Natural killer cell treated with Interleukin-12 subunit alpha and Interleukin-12 subunit beta and Interleukin-15 and Interleukin-18, amount 100 ng/mL, for 72 hours (primary cell): ENCODE measurements around the gene HOXA7. TPM values are rescaled to one million over a fixed set of nuclear protein-coding genes. Genes with fewer than 3 reads are reported as not detected.

Experiments
- ATAC-seq, 2 donors: fragments of 150-1000 bp; cut with Tn5 transposase in 1 of 2; sonication (Bioruptor Pico), chemical (Tn5 transposase) in 1 of 2; 2 replicates each; pipeline ENCODE4 v1.10.0; 2021
- DNase-seq: peaks from one replicate; pipeline ENCODE4 v3.0.0; 2022; ENCODE audit warnings: low spot score
- H3K27ac Mint-ChIP-seq, 2 donors: 1 replicate in 1 of 2; 2 replicates in 1 of 2; pipeline ENCODE4 v1.8.0; 2022; ENCODE audit warnings: mixed read lengths in 2 of 2, mild to moderate bottlenecking in 1 of 2, moderate library complexity in 1 of 2
- H3K27me3 Mint-ChIP-seq, 2 donors: 1 replicate in 1 of 2; 2 replicates in 1 of 2; pipeline ENCODE4 v1.8.0; 2022; ENCODE audit warnings: mixed read lengths in 2 of 2
- H3K36me3 Mint-ChIP-seq: one replicate; pipeline ENCODE4 v1.8.0; 2022; ENCODE audit warnings: mixed read lengths
- H3K4me1 Mint-ChIP-seq, 2 donors: 1 replicate in 1 of 2; 2 replicates in 1 of 2; pipeline ENCODE4 v1.8.0; 2022; ENCODE audit warnings: low read depth in 2 of 2, mixed read lengths in 2 of 2, mild to moderate bottlenecking in 1 of 2
- H3K4me3 Mint-ChIP-seq: one replicate; pipeline ENCODE4 v1.8.0; 2022; ENCODE audit warnings: mixed read lengths
- H3K9me3 Mint-ChIP-seq: 2 replicates; pipeline ENCODE4 v1.8.0; 2022; ENCODE audit warnings: mixed read lengths
- total RNA-seq, 2 donors: library from RNA; stranded (reverse); gene quantifications; one replicate each; pipeline ENCODE4 v1.2.3, GENCODE V29; 2022

The HOXA7 gene
- total RNA-seq, 2 donors from 2014 or later: 0.20 TPM; not detected in 1

- Mint-ChIP-seq H3K4me3 (no peak overlapping the region), H3K9me3 (no peaks in the 10 kb centered on the region), H3K27me3 (peaks cover 24 to 41% of the 10 kb centered on the region in 2 donors), H3K36me3 (no peaks in the 10 kb centered on the region), H3K27ac (no peak overlapping the region), H3K4me1 (peaks cover 16 to 22% of the 10 kb centered on the region in 2 donors)
- no peak for ATAC-seq
- no peak for DNase-seq
Measured at GRCh38 chr7:27180431-27181420, 24.3 kb upstream of the HOXA7 start.

DNA sequence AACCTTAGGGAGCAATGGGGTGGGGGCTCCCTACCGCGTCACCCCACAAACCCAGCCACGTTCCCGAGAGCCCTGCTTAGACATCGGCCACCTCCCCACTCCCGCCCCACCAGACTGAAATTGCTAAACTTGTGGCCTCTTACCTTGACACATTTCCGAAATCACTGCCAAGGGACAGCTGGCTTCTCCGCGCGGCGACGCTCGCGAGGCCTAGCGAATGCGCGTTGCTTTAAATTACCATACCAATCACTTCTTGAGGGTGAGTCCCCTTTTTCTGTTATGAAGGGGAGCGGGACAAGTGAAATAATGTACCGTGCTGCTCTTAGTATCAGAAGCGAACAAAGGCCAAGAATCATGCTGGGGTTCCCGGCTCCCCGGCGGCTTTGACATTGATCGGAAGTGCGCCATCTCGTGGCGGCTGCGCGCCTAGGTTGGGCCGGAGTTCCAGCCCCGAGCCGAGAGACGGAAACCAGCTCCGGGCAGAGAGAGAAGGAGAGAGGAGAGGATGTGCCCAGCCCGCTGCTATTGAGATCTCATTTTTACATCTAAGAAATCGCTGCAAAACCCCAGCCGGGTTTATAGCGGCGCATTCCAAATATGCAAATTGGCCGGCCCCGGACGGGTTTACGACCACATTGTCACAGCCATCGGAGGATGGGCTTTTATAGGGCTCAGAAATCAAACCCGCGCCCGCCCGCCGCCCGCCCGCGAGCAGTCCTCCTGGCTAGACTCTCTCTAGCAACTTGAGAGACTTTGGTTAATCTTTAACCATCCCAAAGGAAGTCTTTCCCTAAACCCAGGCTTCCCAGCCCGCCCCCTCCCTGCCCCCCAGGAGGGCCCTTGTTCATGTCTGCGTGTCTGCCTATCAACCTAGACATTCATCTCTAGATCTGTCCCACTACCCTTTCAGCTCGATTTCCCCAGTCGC is 23.3 kb upstream of the HOXA7 start:
- peaks cover 23 to 31% of the 10 kb centered on the region in 2 donors for H3K27me3 Mint-ChIP-seq
- H3K4me3 Mint-ChIP-seq: peak overlapping the region; percentile 26
- H3K36me3 Mint-ChIP-seq: no peaks in the 10 kb centered on the region
- peaks cover 9 to 17% of the 10 kb centered on the region in 2 donors for H3K4me1 Mint-ChIP-seq
- no peaks in the 10 kb centered on the region for H3K9me3 Mint-ChIP-seq
- H3K27ac Mint-ChIP-seq: no peak overlapping the region
- DNase-seq (no peak), ATAC-seq (peak; percentile 75 to 80)

DNA sequence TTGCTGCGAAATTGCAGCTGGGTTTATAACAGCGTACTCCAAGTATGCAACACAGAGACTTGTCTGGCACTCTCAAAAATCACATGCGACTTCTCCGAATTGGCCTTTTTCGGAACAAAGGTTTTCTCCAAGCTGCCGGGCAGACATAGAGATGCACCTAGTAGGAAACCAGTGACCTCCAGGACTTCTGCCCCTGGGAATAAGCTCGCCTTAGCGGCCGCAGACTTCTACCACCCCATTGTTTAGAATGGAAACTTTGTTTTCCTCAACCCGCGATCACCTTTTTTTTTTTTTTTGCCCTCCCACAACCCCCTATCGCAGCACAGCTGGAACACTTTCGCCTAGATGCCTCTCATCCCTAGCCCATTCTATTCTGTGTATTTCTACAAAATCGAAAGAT is 22.6 kb upstream of the HOXA7 start:
- no peak for DNase-seq

DNA sequence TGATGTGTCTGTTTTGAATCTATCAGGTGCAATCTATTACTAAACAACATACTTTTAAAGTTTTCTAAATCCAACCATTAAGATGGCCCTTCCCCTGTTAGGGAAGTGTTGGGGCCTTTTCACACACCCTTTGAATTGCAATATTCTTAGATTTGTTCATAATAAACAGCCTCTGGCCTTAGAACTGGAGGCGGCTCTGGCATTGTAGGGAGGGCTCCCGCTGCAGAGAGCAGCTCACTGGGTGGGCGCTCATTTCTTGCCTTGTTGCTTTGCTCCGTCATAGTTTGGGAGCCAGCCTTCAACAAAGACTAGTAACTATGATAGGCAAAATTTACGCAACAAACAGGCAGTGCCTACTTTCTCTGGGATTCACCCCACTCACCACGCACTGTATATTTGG is 21.9 kb upstream of the HOXA7 start:
- ATAC-seq (no peak), DNase-seq (no peak)
- Mint-ChIP-seq H3K4me1 (peaks cover 6 to 16% of the 10 kb centered on the region in 2 donors), H3K36me3 (no peaks in the 10 kb centered on the region), H3K9me3 (no peaks in the 10 kb centered on the region), H3K27ac (no peak overlapping the region), H3K4me3 (no peak overlapping the region), H3K27me3 (peaks cover 21 to 28% of the 10 kb centered on the region in 2 donors)

More for the DNA sequence above, 22.6 kb upstream of the HOXA7 start:
- peaks cover 21 to 28% of the 10 kb centered on the region in 2 donors for H3K27me3 Mint-ChIP-seq
- peak overlapping the region; percentile 26 for H3K4me3 Mint-ChIP-seq
- H3K36me3 Mint-ChIP-seq: no peaks in the 10 kb centered on the region
- ATAC-seq: no peak
- H3K9me3 Mint-ChIP-seq: no peaks in the 10 kb centered on the region
- H3K4me1 Mint-ChIP-seq: peaks cover 6 to 16% of the 10 kb centered on the region in 2 donors
- no peak overlapping the region for H3K27ac Mint-ChIP-seq

- Mint-ChIP-seq H3K4me1 (peaks cover 6 to 16% of the 10 kb centered on the region in 2 donors), H3K36me3 (no peaks in the 10 kb centered on the region), H3K27me3 (peaks cover 21 to 26% of the 10 kb centered on the region in 2 donors), H3K27ac (no peak overlapping the region), H3K4me3 (no peak overlapping the region), H3K9me3 (no peaks in the 10 kb centered on the region)
- DNase-seq (no peak), ATAC-seq (no peak)
Measured at GRCh38 chr7:27177795-27178320, 21.4 kb upstream of the HOXA7 start.

DNA sequence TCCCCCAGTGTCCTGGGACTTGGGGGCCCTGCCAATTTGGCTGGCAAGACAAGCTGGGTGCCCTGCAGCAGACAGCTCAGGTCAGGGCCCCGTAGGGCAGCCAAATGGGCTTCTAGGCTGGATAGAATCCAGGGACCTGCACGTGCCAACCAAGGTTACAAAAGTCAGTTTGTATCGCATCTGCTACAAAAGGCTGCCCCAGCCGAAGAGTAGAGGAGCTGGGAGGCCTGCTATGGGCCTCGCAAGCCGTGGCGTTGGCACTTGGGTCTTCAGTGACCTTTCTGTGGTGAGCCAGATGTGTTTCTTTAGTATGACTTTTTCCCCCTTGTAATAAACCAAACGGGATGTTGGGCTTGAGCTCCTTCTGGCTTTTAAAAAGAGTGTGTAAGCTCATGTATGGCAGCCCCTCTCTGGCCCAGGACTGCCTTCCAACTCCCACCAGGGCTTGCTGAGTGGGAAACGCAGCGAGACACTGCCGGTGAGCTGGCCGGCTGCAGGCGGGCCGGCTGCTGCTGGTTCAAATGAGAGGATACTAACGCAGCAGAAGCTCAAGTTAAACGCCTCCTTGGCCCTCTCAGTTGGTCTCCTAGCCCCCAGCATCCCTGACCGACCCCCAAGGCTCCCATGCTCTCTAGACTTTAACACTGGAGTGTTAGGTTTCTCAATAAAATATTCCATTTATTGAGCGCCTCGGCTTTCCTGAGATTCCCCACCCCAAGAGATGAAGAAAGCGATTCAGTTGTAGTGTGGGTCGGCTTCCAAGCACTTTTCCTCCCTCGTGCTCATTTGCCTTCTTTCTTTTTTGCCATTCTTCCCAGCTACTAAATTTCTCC is 20.7 kb upstream of the HOXA7 start:
- peaks cover under 1% of the 10 kb centered on the region for H3K36me3 Mint-ChIP-seq
- H3K27ac Mint-ChIP-seq: no peak overlapping the region
- DNase-seq (no peak), ATAC-seq (no peak)
- no peaks in the 10 kb centered on the region for H3K9me3 Mint-ChIP-seq
- H3K27me3 Mint-ChIP-seq: peaks cover 21 to 26% of the 10 kb centered on the region in 2 donors
- H3K4me1 Mint-ChIP-seq: peaks cover 11 to 17% of the 10 kb centered on the region in 2 donors
- H3K4me3 Mint-ChIP-seq: no peak overlapping the region

DNA sequence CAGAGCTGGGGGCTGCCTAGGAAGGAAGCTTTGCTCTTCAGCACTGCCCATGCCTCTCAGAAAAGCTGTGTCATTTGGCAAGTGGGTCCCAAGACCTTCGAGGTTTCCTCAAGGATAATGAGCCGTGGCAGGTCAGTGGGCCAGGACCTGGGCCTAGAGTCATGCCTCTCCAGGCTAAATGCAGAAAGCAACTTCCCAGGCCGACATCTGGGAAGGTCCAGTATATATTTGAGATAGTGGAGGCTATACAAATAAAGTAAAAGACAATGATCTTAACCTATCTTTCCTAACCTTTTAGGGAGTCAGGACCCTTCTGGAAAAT is 20.0 kb upstream of the HOXA7 start:
- DNase-seq: no peak
- no peak for ATAC-seq
- H3K4me1 Mint-ChIP-seq: peaks cover 18 to 22% of the 10 kb centered on the region in 2 donors
- H3K4me3 Mint-ChIP-seq: no peak overlapping the region
- no peak overlapping the region for H3K27ac Mint-ChIP-seq
- peaks cover 27 to 33% of the 10 kb centered on the region in 2 donors for H3K27me3 Mint-ChIP-seq
- H3K9me3 Mint-ChIP-seq: no peaks in the 10 kb centered on the region
- H3K36me3 Mint-ChIP-seq: peaks cover 5% of the 10 kb centered on the region

DNA sequence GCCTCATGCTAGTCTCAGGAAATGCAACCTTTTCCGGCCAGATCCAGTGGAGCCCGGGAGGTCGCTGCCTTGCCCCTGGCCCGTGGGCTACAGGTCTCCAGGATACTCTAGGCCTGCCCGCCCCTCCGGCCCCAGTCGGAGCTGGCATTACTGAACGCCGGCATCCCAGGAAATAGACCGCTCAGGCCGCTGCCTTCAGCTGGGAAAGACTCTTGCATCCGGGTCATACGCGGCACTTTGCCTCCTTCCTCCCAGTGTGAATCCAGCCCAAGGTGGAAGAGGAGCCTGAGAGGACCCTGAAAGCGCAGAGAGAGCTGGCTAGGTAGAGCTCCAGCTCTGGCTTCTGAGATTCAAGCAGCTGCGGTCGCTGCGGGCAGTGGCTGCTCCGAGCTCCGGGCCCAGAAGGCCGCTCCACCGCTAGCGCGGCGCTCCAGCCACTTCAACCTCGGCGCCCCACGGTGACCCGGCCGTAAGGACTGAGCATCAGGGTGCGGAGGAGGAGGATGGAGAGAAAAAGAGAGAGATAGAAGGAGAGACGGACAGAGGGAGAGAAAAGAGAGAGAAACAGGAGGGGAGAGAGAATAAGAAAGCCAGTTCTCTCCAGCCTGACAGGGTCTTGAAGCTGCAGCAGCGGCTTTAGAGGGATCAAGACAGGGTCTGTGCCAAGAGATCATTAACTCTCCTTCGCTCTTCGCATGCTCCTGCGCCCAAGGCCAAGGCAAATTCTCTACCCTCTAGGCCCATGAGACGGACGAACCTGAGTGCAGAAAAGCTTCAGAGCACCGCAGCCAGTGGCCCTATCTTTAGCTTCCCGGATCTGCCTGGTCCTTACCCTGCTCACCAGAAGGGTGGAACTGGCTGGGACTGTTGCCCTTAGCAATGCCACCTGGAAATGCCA is 19.4 kb upstream of the HOXA7 start:
- peaks cover 27 to 39% of the 10 kb centered on the region in 2 donors for H3K27me3 Mint-ChIP-seq
- DNase-seq (no peak), ATAC-seq (no peak)
- peaks cover 5% of the 10 kb centered on the region for H3K36me3 Mint-ChIP-seq
- H3K4me1 Mint-ChIP-seq: peaks cover 24% of the 10 kb centered on the region in 2 donors
- H3K9me3 Mint-ChIP-seq: no peaks in the 10 kb centered on the region
- no peak overlapping the region for H3K27ac Mint-ChIP-seq
- H3K4me3 Mint-ChIP-seq: no peak overlapping the region

DNA sequence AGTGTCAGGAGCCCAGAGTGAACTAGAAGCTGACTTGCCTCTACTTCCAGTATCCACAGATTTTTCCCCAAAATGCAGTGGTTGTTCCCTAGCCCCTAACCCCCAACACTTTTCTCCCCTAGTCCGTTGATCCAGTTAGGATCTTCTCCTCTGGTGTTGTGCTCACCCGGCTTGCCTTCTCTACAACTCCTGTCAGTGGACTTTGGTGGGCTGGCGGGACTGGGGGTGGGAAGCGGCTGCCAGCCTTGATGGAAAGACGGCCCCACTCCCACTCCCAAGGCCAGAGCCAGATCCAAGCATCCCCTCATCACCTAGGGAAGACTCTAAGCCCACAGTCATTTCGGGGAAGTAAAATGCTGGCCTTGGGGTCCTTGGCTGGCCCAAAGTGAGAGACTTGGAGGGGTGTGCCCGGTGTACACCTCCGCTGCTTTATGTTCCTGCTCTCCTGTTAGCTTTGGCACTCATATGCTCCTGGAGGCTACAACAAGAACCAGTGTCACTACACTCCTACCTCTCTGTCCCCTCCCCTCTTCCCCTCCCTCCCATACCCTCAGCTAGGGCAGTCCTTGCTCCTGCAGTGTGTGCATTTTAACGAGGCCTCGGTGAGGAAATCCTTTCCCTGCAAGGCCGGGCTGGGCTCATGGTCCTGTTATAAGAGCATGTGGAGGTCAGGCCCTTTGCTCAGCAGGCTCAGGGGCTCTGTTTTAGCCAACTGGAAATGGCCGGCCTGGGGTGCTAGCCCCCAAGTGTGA is 18.6 kb upstream of the HOXA7 start:
- H3K36me3 Mint-ChIP-seq: peaks cover 5% of the 10 kb centered on the region
- peak overlapping the region; percentile 34 for H3K4me3 Mint-ChIP-seq
- H3K27ac Mint-ChIP-seq: no peak overlapping the region
- no peaks in the 10 kb centered on the region for H3K9me3 Mint-ChIP-seq
- peaks cover 21 to 32% of the 10 kb centered on the region in 2 donors for H3K4me1 Mint-ChIP-seq
- DNase-seq (no peak), ATAC-seq (no peak)
- H3K27me3 Mint-ChIP-seq: peaks cover 30 to 47% of the 10 kb centered on the region in 2 donors

GRCh38 chr7:27173956-27174873 is 17.7 kb upstream of the HOXA7 start, which contains the start of gene HOXA10:
TSS of gene HOXA10 (minus strand) at chr7:27174320. CDS start at chr7:27174306, 14 bp downstream.
- DNase-seq (no peak), ATAC-seq (no peak)
- Mint-ChIP-seq H3K4me1 (peaks cover 15 to 26% of the 10 kb centered on the region in 2 donors), H3K27ac (no peak within 1 kb of the TSS), H3K27me3 (peaks cover 27 to 38% of the 10 kb centered on the region in 2 donors), H3K36me3 (peaks cover 5% of the 10 kb centered on the region), H3K4me3 (peak within 1 kb of the TSS; percentile 63), H3K9me3 (no peaks in the 10 kb centered on the region)

GRCh38 chr7:27173511-27173955 is 17.1 kb upstream of the HOXA7 start:
- Mint-ChIP-seq H3K27me3 (peaks cover 31 to 43% of the 10 kb centered on the region in 2 donors), H3K9me3 (no peaks in the 10 kb centered on the region), H3K4me1 (peaks cover 19 to 31% of the 10 kb centered on the region in 2 donors), H3K36me3 (peaks cover 10% of the 10 kb centered on the region), H3K27ac (no peak overlapping the region), H3K4me3 (peak overlapping the region; percentile 63)
- DNase-seq (peak; percentile 72), ATAC-seq (peak; percentile 82 to 88)
